MM.1S (cell line): ENCODE data around the gene ZNF438.

Experiments
- DNase-seq: peaks from one replicate; pipeline ENCODE4 v3.0.0-alpha.2; 2015
- H2AFZ ChIP-seq: fragments of 300-600 bp; sonication (generic); 2 replicates; pipeline ENCODE4 v1.6.0; 2016; ENCODE audit warnings: antibody characterized with exemption, low read length
- H3F3A ChIP-seq: fragments of 300-600 bp; sonication (generic); 2 replicates; pipeline ENCODE4 v1.6.1; 2016; ENCODE audit warnings: mild to moderate bottlenecking, antibody characterized with exemption, low read length, moderate library complexity, mixed read lengths; ENCODE audit not compliant: insufficient read depth
- H3K27ac ChIP-seq: fragments of 300-600 bp; sonication (generic); 2 replicates; pipeline ENCODE4 v1.5.1; 2016; ENCODE audit warnings: mild to moderate bottlenecking, low read length
- H3K27me3 ChIP-seq: fragments of 300-600 bp; sonication (generic); replicated peaks from 2 replicates; pipeline ENCODE4 v1.6.0; 2016; ENCODE audit warnings: low read length; ENCODE audit not compliant: insufficient read depth
- H3K36me3 ChIP-seq: fragments of 300-600 bp; sonication (generic); replicated peaks from 2 replicates; pipeline ENCODE4 v1.6.1; 2016; ENCODE audit warnings: mild to moderate bottlenecking, low read length, mixed read lengths; ENCODE audit not compliant: insufficient read depth
- H3K4me1 ChIP-seq: fragments of 300-600 bp; sonication (generic); 2 replicates; pipeline ENCODE4 v1.6.1; 2016; ENCODE audit warnings: low read length, mixed read lengths
- H3K4me2 ChIP-seq: fragments of 300-600 bp; sonication (generic); 2 replicates; pipeline ENCODE4 v1.6.0; 2016; ENCODE audit warnings: low read depth, low read length
- H3K4me3 ChIP-seq: fragments of 300-600 bp; sonication (generic); 2 replicates; pipeline ENCODE4 v1.5.1; 2016; ENCODE audit warnings: low read length, mixed read lengths
- H3K79me2 ChIP-seq: fragments of 300-600 bp; sonication (generic); 2 replicates; pipeline ENCODE4 v1.6.1; 2016; ENCODE audit warnings: mixed run types, low read length, mixed read lengths
- H3K9ac ChIP-seq: fragments of 300-600 bp; sonication (generic); 2 replicates; pipeline ENCODE4 v1.6.1; 2016; ENCODE audit warnings: low read length, mixed read lengths
- H3K9me2 ChIP-seq: fragments of 300-600 bp; sonication (generic); replicated peaks from 2 replicates; pipeline ENCODE4 v1.6.1; 2016; ENCODE audit warnings: mild to moderate bottlenecking, low read length, mixed read lengths; ENCODE audit not compliant: insufficient read depth
- H3K9me3 ChIP-seq: fragments of 300-600 bp; sonication (generic); replicated peaks from 2 replicates; pipeline ENCODE4 v1.6.1; 2016; ENCODE audit warnings: mild to moderate bottlenecking, low read length, mixed read lengths; ENCODE audit not compliant: insufficient read depth
- H4K20me1 ChIP-seq: fragments of 300-600 bp; sonication (generic); 2 replicates; pipeline ENCODE4 v1.6.1; 2016; ENCODE audit warnings: mild to moderate bottlenecking, low read length, moderate library complexity, mixed read lengths; ENCODE audit not compliant: insufficient read depth
- CTCF ChIP-seq: fragments of 300-600 bp; sonication (generic); IDR thresholded peaks from 2 replicates; pipeline ENCODE4 v1.5.1; 2016; ENCODE audit warnings: antibody characterized with exemption, low read length, mixed read lengths
- EZH2 ChIP-seq: fragments of 300-600 bp; sonication (generic); optimal IDR thresholded peaks from 2 replicates; pipeline ENCODE3; 2017; ENCODE audit warnings: low read depth, mild to moderate bottlenecking, antibody characterized with exemption, low read length, mixed read lengths
- EZH2phosphoT487 ChIP-seq: fragments of 300-600 bp; sonication (generic); IDR thresholded peaks from 2 replicates; pipeline ENCODE4 v1.6.1; 2018; ENCODE audit warnings: antibody characterized with exemption, low read length

The ZNF438 gene

GRCh38 chr10:31031205-31031557 is 484 bp downstream of the ZNF438 start:
- H3K9me3 ChIP-seq, result no peaks in the 10 kb centered on the region
- H3K4me3 ChIP-seq, result peak overlapping the region; percentile 88
- peak overlapping the region; percentile 87 for H2AFZ ChIP-seq
- no peaks in the 10 kb centered on the region for H4K20me1 ChIP-seq
- H3K36me3 ChIP-seq, result no peaks in the 10 kb centered on the region
- H3K27ac ChIP-seq, result peak overlapping the region; percentile 97; the same call in 1 of the 2 replicates
- H3K4me1 ChIP-seq, result peaks cover 29% of the 10 kb centered on the region
- peaks cover 8% of the 10 kb centered on the region; the same call in 1 of the 2 replicates for H3K79me2 ChIP-seq
- peaks cover 14% of the 10 kb centered on the region for H3F3A ChIP-seq
- TF ChIP-seq CTCF (no peak), EZH2phosphoT487 (no peak), EZH2 (no peak)
- DNase-seq, result no peak
- peak overlapping the region; percentile 97 for H3K9ac ChIP-seq
- H3K4me2 ChIP-seq, result peak overlapping the region; percentile 90
- no peaks in the 10 kb centered on the region for H3K9me2 ChIP-seq
- no peaks in the 10 kb centered on the region for H3K27me3 ChIP-seq

GRCh38 chr10:31030800-31031199 is 865 bp downstream of the ZNF438 start:
- H4K20me1 ChIP-seq, result no peaks in the 10 kb centered on the region
- H3K4me1 ChIP-seq, result peaks cover 29% of the 10 kb centered on the region
- no peaks in the 10 kb centered on the region for H3K9me2 ChIP-seq
- H2AFZ ChIP-seq, result peak overlapping the region; percentile 87
- peak overlapping the region; percentile 88 for H3K4me3 ChIP-seq
- no peaks in the 10 kb centered on the region for H3K9me3 ChIP-seq
- peaks cover 8% of the 10 kb centered on the region; the same call in 1 of the 2 replicates for H3K79me2 ChIP-seq
- TF ChIP-seq CTCF (no peak), EZH2phosphoT487 (no peak), EZH2 (no peak)
- no peak overlapping the region for H3K9ac ChIP-seq
- DNase-seq, result no peak
- H3K27me3 ChIP-seq, result no peaks in the 10 kb centered on the region
- peaks cover 14% of the 10 kb centered on the region for H3F3A ChIP-seq
- H3K4me2 ChIP-seq, result peak overlapping the region; percentile 90
- no peaks in the 10 kb centered on the region for H3K36me3 ChIP-seq
- H3K27ac ChIP-seq, result no peak overlapping the region

- Histone ChIP-seq H3K36me3 (no peaks in the 10 kb centered on the region), H3K4me2 (no peak overlapping the region)
Measured at GRCh38 chr10:31030260-31030659, 1.4 kb downstream of the ZNF438 start.

More at GRCh38 chr10:31030260-31030659, 1.4 kb downstream of the ZNF438 start:
- H3K27me3 ChIP-seq, result no peaks in the 10 kb centered on the region
- no peaks in the 10 kb centered on the region for H3K9me2 ChIP-seq
- peaks cover 29% of the 10 kb centered on the region for H3K4me1 ChIP-seq
- TF ChIP-seq EZH2phosphoT487 (no peak), EZH2 (no peak), CTCF (no peak)
- no peak overlapping the region for H2AFZ ChIP-seq
- DNase-seq, result no peak
- H3K79me2 ChIP-seq, result peaks cover 8% of the 10 kb centered on the region; the same call in 1 of the 2 replicates
- no peak overlapping the region for H3K4me3 ChIP-seq
- peaks cover 14% of the 10 kb centered on the region for H3F3A ChIP-seq
- H3K27ac ChIP-seq, result no peak overlapping the region
- H3K9ac ChIP-seq, result no peak overlapping the region
- no peaks in the 10 kb centered on the region for H3K9me3 ChIP-seq
- H4K20me1 ChIP-seq, result no peaks in the 10 kb centered on the region
